Measurements from ENCODE around the gene DPP8. TPM values are rescaled to one million over a fixed set of nuclear protein-coding genes. Genes with fewer than 3 reads are reported as not detected.
A peak's percentile ranks its signal among the peaks of the same experiment; 100 is the strongest.

DPP8 gene
- total and polyA plus RNA-seq, 10 of the 15 experiments (the other 5 are each of a cell fraction or from before 2014, with no cell fraction given): 12.0 to 30.6 (median 24.3) TPM

- intact Hi-C loops (cut with micrococcal nuclease; ENCODE audit: unreplicated experiment) (no loop called here), in situ Hi-C loops (cut with MboI) (no loop called here)
- Histone ChIP-seq H3K36me3 (ENCODE audit: control insufficient read depth in 2 of 2, insufficient read depth in 2 of 2, low read length in 1 of 2) (no peaks in the 10 kb centered on the region), H3K9me3 (replicated peaks; ENCODE audit: control insufficient read depth, insufficient read depth, low read length) (no peaks in the 10 kb centered on the region), H3K27ac (ENCODE audit: control insufficient read depth, insufficient read depth) (peak overlapping the region; percentile 57), H3K9ac (ENCODE audit: control insufficient read depth, insufficient read depth, low read length) (peak overlapping the region; percentile 70), H3K27me3 (replicated peaks in 1 of 2; ENCODE audit: control insufficient read depth in 2 of 2, insufficient read depth in 2 of 2, low read length in 1 of 2) (no peaks in the 10 kb centered on the region), H2AFZ (ENCODE audit: control insufficient read depth, low read depth, low read length) (peak overlapping the region; percentile 93), H3K4me3 (peak overlapping the region; percentile 94), H3K4me2 (ENCODE audit: control insufficient read depth, insufficient read depth) (peak overlapping the region; percentile 93), H3K4me1 (ENCODE audit: control insufficient read depth, insufficient read depth, low read length) (peaks cover 3% of the 10 kb centered on the region), H3K79me2 (ENCODE audit: control insufficient read depth, insufficient read depth, low read length) (peaks cover 34% of the 10 kb centered on the region), H4K20me1 (ENCODE audit: control insufficient read depth, insufficient read depth) (no peaks in the 10 kb centered on the region)
- TF ChIP-seq ZBTB4 (CRISPR knock-in tag; IDR thresholded peaks at IDR 0.05) (no peak), ASH2L (IDR thresholded peaks at IDR 0.05; ENCODE audit: borderline replicate concordance, low read depth) (no peak), RBBP5 (conservative IDR thresholded peaks at IDR 0.05) (no peak), ZNF217 (IDR thresholded peaks at IDR 0.05) (no peak), SREBF2 (IDR thresholded peaks at IDR 0.05; ENCODE audit: low read length) (no peak), DPF2 (IDR thresholded peaks at IDR 0.05) (peak; percentile 68; the same call in 1 of the 2 replicates), ZBTB33 (IDR thresholded peaks at IDR 0.05) (no peak), RAD21 (IDR thresholded peaks at IDR 0.05; ENCODE audit: insufficient read depth, low read depth, low read length) (no peak), RAD51 (IDR thresholded peaks at IDR 0.05) (no peak), CHD2 (IDR thresholded peaks at IDR 0.05; ENCODE audit: borderline replicate concordance, low read depth, low read length) (no peak), BRCA1 (IDR thresholded peaks at IDR 0.05; ENCODE audit: low read depth, low read length) (no peak), ZNF207 (IDR thresholded peaks at IDR 0.05; ENCODE audit: borderline replicate concordance) (no peak), CHD1 (IDR thresholded peaks at IDR 0.05; ENCODE audit: low read depth, low read length) (no peak), SIN3A (IDR thresholded peaks at IDR 0.05; ENCODE audit: low read depth, low read length) (no peak), IKZF2 (IDR thresholded peaks at IDR 0.05) (no peak), TCF12 (IDR thresholded peaks at IDR 0.05; ENCODE audit: low read depth, low read length) (no peak), ZNF622 (IDR thresholded peaks at IDR 0.05) (no peak), SPI1 (IDR thresholded peaks at IDR 0.05; ENCODE audit: borderline replicate concordance, insufficient read depth, low read depth, low read length) (peak; percentile 55), RUNX3 (IDR thresholded peaks at IDR 0.05; ENCODE audit: low read length) (0 out of 2 replicates have a peak, but pooled peaks have one; percentile 4)
- TF ChIP-seq, protein P1, sequence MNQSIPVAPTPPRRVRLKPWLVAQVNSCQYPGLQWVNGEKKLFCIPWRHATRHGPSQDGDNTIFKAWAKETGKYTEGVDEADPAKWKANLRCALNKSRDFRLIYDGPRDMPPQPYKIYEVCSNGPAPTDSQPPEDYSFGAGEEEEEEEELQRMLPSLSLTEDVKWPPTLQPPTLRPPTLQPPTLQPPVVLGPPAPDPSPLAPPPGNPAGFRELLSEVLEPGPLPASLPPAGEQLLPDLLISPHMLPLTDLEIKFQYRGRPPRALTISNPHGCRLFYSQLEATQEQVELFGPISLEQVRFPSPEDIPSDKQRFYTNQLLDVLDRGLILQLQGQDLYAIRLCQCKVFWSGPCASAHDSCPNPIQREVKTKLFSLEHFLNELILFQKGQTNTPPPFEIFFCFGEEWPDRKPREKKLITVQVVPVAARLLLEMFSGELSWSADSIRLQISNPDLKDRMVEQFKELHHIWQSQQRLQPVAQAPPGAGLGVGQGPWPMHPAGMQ (IDR thresholded peaks at IDR 0.05; ENCODE audit: borderline replicate concordance): no peak
- 2% methylated on average over 13 of the region's 13 CpGs for WGBS (ENCODE audit: insufficient coverage, insufficient replicate concordance, low lambda C conversion rate, missing lambda C conversion rate)
- no peak for DNase-seq (ENCODE audit: low read depth, low spot score)
- ChIA-PET SMC1A (ENCODE audit: uncharacterized antibody, unreplicated experiment) (interaction anchor here (1.1 to 1.3 kb wide), 3 partner anchors 9 to 85 kb away, joined by 3 to 4 read pairs (median 3); no protein-coding TSS in a partner anchor), CTCF (interaction anchor here (0.6 to 1.4 kb wide), 9 partner anchors 12 to 303 kb away, joined by 3 to 6 read pairs (median 4); partner anchors contain the start of gene DPP8), RAD21 (ENCODE audit: unreplicated experiment) (no interaction called here), POLR2A (interaction anchor here (0.9 to 3.2 kb wide), 3 partner anchors 12 to 109 kb away, joined by 3 to 13 read pairs (median 5); partner anchors contain the start of gene DPP8)
- BruUV-seq (replicated peaks): no TSS peak
- peak; percentile 2; the same call in 2 of the 3 replicates for ATAC-seq
- no peak for FAIRE-seq
Measured at GRCh38 chr15:65529762-65530317, 12.4 kb upstream of the DPP8 start.
